DND-41 (cell line): Measurements from ENCODE around the gene SLC7A6OS.

Experiments
- ATAC-seq: fragments of 200-7000 bp; cut with Tn5 transposase; 3 replicates; pipeline ENCODE4 v1.9.1; 2021; ENCODE audit warnings: low read depth; ENCODE audit not compliant: insufficient read depth
- DNase-seq: peaks from one replicate; pipeline ENCODE4 v3.0.0-alpha.2; 2020
- H2AFZ ChIP-seq: 2 replicates; pipeline ENCODE4 v1.6.0; 2012; ENCODE audit warnings: low read depth, low read length
- H3K27ac ChIP-seq: 2 replicates; pipeline ENCODE4 v1.5.1; 2012; ENCODE audit warnings: low read length, inconsistent platforms
- H3K27me3 ChIP-seq: fragments of 200-600 bp; sonication (generic); 2 replicates; pipeline ENCODE4 v1.6.0; 2012; ENCODE audit warnings: low read length, mild to moderate bottlenecking, inconsistent platforms; ENCODE audit not compliant: insufficient read depth, poor library complexity
- H3K36me3 ChIP-seq: 2 replicates; pipeline ENCODE4 v1.5.1; 2012; ENCODE audit warnings: low read length, inconsistent platforms; ENCODE audit not compliant: insufficient read depth
- H3K4me1 ChIP-seq: 2 replicates; pipeline ENCODE4 v1.5.1; 2012; ENCODE audit warnings: mild to moderate bottlenecking, low read length; ENCODE audit not compliant: insufficient read depth
- H3K4me2 ChIP-seq: 2 replicates; pipeline ENCODE4 v1.6.0; 2012; ENCODE audit warnings: mild to moderate bottlenecking, moderate library complexity, low read length, inconsistent platforms; ENCODE audit not compliant: insufficient read depth
- H3K4me3 ChIP-seq, 2 experiments: fragments of 200-600 bp in 1 of 2; shearing (Covaris generic) in 1 of 2; 2 replicates each; pipeline ENCODE4 v1.5.1; 2012 to 2016; ENCODE audit warnings: inconsistent platforms in 2 of 2, low read length in 2 of 2, mild to moderate bottlenecking in 2 of 2, low read depth in 1 of 2, moderate library complexity in 1 of 2
- H3K79me2 ChIP-seq: 2 replicates; pipeline ENCODE4 v1.6.0; 2012; ENCODE audit warnings: low read length, inconsistent platforms; ENCODE audit not compliant: insufficient read depth
- H3K9ac ChIP-seq: 2 replicates; pipeline ENCODE4 v1.6.0; 2012; ENCODE audit warnings: low read depth, mild to moderate bottlenecking, inconsistent platforms, low read length, moderate library complexity
- H3K9me3 ChIP-seq: 2 replicates; pipeline ENCODE4 v1.5.1; 2012; ENCODE audit warnings: low read length, moderate library complexity, mild to moderate bottlenecking, inconsistent platforms; ENCODE audit not compliant: insufficient read depth, severe bottlenecking
- H4K20me1 ChIP-seq: 2 replicates; pipeline ENCODE4 v1.6.0; 2012; ENCODE audit warnings: low read length; ENCODE audit not compliant: insufficient read depth
- EZH2 ChIP-seq: IDR thresholded peaks from 3 replicates; pipeline ENCODE4 v1.6.1; 2012; ENCODE audit warnings: borderline replicate concordance, low read depth, mild to moderate bottlenecking, moderate library complexity, low read length, inconsistent platforms; ENCODE audit not compliant: severe bottlenecking
- TF ChIP-seq, protein P1 (sequence below): IDR thresholded peaks from 2 replicates; pipeline ENCODE4 v1.5.1; 2012; ENCODE audit warnings: borderline replicate concordance, low read length, moderate library complexity, mild to moderate bottlenecking; ENCODE audit not compliant: poor library complexity, severe bottlenecking; ENCODE audit errors: extremely low read depth

The SLC7A6OS gene

DNA sequence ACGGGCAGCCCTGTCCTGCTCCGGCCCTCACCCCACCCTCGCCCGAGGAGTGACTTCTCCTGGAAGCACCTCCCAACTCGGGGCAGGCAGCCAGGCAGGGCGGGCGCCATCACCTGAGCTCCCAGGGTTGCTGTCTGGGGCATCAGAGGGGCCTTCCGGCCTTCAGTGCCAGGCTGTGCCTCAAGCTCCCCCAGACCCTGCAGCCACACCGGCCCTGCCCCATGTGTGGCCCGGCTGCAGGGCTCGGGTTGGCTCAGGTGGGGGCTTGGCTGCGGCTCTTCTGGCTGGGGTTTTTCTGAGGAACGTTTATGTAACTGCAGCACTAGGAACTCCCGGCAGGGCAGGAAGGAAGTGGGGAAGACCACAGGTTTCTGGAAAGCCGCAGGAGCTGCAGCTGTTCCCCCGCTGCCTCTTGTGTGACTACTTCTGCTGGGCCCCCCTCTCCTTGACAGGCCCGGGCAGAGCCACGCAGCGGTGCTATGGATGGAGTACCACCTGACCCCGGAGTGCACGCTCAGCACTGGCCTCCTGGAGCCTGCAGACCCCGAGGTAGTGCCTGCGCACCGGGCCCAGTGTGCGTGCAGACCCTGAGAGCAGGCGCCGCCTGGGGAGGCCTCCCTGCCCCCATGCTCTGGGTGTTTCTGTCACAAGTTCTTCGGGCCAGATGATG is 45.6 kb upstream of the SLC7A6OS start:
- Histone ChIP-seq H3K27me3 (no peaks in the 10 kb centered on the region), H2AFZ (no peak overlapping the region), H3K4me1 (peaks cover 81% of the 10 kb centered on the region), H3K9ac (peak overlapping the region; percentile 92), H3K36me3 (peaks cover 94% of the 10 kb centered on the region), H3K79me2 (peaks cover 63% of the 10 kb centered on the region), H3K4me3 (peak overlapping the region; percentile 43 to 82), H4K20me1 (peaks cover 34% of the 10 kb centered on the region), H3K27ac (peak overlapping the region; percentile 100), H3K4me2 (peak overlapping the region; percentile 78), H3K9me3 (no peaks in the 10 kb centered on the region)
- DNase-seq = peak; percentile 97
- no peak for TF ChIP-seq EZH2
- TF ChIP-seq, protein P1, sequence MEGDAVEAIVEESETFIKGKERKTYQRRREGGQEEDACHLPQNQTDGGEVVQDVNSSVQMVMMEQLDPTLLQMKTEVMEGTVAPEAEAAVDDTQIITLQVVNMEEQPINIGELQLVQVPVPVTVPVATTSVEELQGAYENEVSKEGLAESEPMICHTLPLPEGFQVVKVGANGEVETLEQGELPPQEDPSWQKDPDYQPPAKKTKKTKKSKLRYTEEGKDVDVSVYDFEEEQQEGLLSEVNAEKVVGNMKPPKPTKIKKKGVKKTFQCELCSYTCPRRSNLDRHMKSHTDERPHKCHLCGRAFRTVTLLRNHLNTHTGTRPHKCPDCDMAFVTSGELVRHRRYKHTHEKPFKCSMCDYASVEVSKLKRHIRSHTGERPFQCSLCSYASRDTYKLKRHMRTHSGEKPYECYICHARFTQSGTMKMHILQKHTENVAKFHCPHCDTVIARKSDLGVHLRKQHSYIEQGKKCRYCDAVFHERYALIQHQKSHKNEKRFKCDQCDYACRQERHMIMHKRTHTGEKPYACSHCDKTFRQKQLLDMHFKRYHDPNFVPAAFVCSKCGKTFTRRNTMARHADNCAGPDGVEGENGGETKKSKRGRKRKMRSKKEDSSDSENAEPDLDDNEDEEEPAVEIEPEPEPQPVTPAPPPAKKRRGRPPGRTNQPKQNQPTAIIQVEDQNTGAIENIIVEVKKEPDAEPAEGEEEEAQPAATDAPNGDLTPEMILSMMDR = no peak
- ATAC-seq = peak; percentile 71

DNA sequence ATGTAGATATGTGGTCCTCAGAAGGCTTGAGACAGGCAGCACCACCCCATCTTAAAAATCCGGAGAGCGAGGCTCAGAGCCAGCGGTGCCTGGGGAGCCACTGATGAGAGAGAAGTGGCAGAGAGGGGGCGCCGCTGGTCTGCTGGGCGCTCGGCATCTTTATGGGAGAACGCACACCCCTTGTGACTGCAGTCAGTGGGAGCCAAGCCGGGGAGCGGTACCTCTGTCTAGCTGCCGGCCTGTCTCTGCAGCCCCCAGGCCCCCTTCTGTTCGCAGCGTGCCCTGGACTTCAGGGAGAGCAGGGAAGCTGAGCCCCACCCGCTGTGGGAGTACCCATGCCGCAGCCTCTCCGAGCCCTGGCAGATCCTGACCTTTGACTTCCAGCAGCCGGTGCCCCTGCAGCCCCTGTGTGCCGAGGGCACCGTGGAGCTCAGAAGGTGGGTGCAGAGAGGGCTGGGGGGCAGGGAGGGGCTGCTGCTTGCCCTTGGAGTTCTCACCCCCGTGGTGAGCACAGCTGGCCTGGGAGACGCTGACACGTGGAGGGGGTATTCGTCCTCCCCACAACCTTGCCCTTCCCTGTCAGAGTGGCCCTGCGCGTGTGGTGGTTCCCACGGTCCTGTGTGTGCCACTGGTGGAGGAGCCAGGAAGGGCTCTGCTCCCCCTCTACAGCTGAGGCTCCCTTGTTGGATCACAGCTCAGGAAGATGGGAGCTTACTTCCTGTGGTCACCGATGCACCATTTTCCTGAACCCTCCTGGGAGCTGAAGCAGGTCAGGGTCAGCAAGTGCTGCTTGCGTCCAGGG is 44.9 kb upstream of the SLC7A6OS start:
- TF ChIP-seq, protein P1 = peak; percentile 84
- no peak for TF ChIP-seq EZH2
- Histone ChIP-seq H3K79me2 (peaks cover 70% of the 10 kb centered on the region), H4K20me1 (peaks cover 27% of the 10 kb centered on the region), H3K9me3 (no peaks in the 10 kb centered on the region), H3K4me2 (peak overlapping the region; percentile 78), H3K4me3 (peak overlapping the region; percentile 43 to 82), H3K36me3 (peaks cover 94% of the 10 kb centered on the region), H3K27ac (peak overlapping the region; percentile 100), H3K9ac (peak overlapping the region; percentile 92), H3K27me3 (no peaks in the 10 kb centered on the region), H2AFZ (peak overlapping the region; percentile 6; the same call in 1 of the 2 replicates), H3K4me1 (peaks cover 80% of the 10 kb centered on the region)
- ATAC-seq = peak; percentile 36
- peak; percentile 90 for DNase-seq

DNA sequence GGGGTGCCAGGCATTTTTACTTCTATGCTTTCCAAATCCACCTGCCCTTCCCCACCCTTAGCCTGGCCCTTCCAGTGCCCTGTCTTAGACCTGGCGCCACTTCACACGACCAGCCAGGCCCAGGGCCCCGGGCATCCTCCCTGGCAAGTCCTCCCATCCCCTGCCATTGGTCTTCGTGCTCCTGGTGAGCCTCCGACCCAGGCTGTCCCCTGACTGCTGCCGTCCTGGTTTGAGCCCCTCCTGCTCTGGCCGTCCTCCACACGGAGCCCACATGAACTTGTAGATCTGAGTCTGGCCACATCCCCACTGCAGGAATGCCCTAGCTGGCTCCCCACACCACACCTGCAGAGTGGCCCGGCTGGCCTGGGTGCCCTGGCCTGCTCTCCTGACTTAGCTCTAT is 44.1 kb upstream of the SLC7A6OS start:
- peak overlapping the region; percentile 78 for H3K4me2 ChIP-seq
- peaks cover 79% of the 10 kb centered on the region for H3K79me2 ChIP-seq
- no peak overlapping the region for H2AFZ ChIP-seq
- DNase-seq (no peak), ATAC-seq (no peak)
- peak overlapping the region; percentile 100 for H3K27ac ChIP-seq
- H3K9me3 ChIP-seq = no peaks in the 10 kb centered on the region
- peaks cover 94% of the 10 kb centered on the region for H3K36me3 ChIP-seq
- H3K4me1 ChIP-seq = peaks cover 80% of the 10 kb centered on the region
- no peaks in the 10 kb centered on the region for H3K27me3 ChIP-seq
- H4K20me1 ChIP-seq = peaks cover 21% of the 10 kb centered on the region; the same call in 1 of the 2 replicates
- peak overlapping the region; percentile 43 to 82; a peak in 3 of 4 replicates for H3K4me3 ChIP-seq
- H3K9ac ChIP-seq = peak overlapping the region; percentile 92
- TF ChIP-seq, protein P1 = no peak
- TF ChIP-seq EZH2 = no peak
